NCI-H526 treated with DMSO at 0.1 percent for 48 hours (cell line): ENCODE data around the gene SLC35F3.
A peak's percentile ranks its signal among the peaks of the same experiment; 100 is the strongest.
"Not testable (repeated sequence)": the region's sequence is repeated elsewhere in the genome, so short reads cannot be mapped to it uniquely, and the experiment has no call there.

ENCODE experiments used
- DNase-seq: peaks from one replicate; lab custom pipeline; 2025; lab: John Stamatoyannopoulos, UW

SLC35F3 gene

GRCh38 chr1:234106032-234106431 lies 201.6 kb downstream of the SLC35F3 start:
- no peak for DNase-seq

- DNase-seq, result peak; percentile 4
Measured at GRCh38 chr1:234107416-234108021, 203.0 kb downstream of the SLC35F3 start.

- no peak for DNase-seq
Measured at GRCh38 chr1:234108921-234109320, 204.4 kb downstream of the SLC35F3 start.

GRCh38 chr1:234109840-234110239 lies 205.4 kb downstream of the SLC35F3 start:
- no peak for DNase-seq

GRCh38 chr1:234111458-234112142 lies 207.1 kb downstream of the SLC35F3 start:
- DNase-seq, result no peak

GRCh38 chr1:234114648-234115307 lies 210.3 kb downstream of the SLC35F3 start:
- peak; percentile 6 for DNase-seq

- no peak for DNase-seq
Measured at GRCh38 chr1:234118911-234119310, 214.4 kb downstream of the SLC35F3 start.

GRCh38 chr1:234119431-234119830 lies 215.0 kb downstream of the SLC35F3 start:
- no peak for DNase-seq

GRCh38 chr1:234120327-234120944 lies 216.0 kb downstream of the SLC35F3 start:
- DNase-seq, result no peak

- DNase-seq, result not testable (repeated sequence)
Measured at GRCh38 chr1:234121659-234122058, 217.2 kb downstream of the SLC35F3 start.

GRCh38 chr1:234122571-234122970 lies 218.1 kb downstream of the SLC35F3 start:
- not testable (repeated sequence) for DNase-seq

- no peak for DNase-seq
Measured at GRCh38 chr1:234123867-234124266, 219.4 kb downstream of the SLC35F3 start.

- DNase-seq, result peak; percentile 31
Measured at GRCh38 chr1:234125283-234125682, 220.8 kb downstream of the SLC35F3 start.

GRCh38 chr1:234125714-234126113 lies 221.2 kb downstream of the SLC35F3 start:
- no peak for DNase-seq

- DNase-seq, result no peak
Measured at GRCh38 chr1:234127026-234127671, 222.7 kb downstream of the SLC35F3 start.

GRCh38 chr1:234132795-234133194 lies 228.3 kb downstream of the SLC35F3 start:
- DNase-seq, result no peak

- DNase-seq, result no peak
Measured at GRCh38 chr1:234134878-234135277, 230.4 kb downstream of the SLC35F3 start.

- DNase-seq, result no peak
Measured at GRCh38 chr1:234135501-234135900, 231.0 kb downstream of the SLC35F3 start.

- DNase-seq, result no peak
Measured at GRCh38 chr1:234136073-234136472, 231.6 kb downstream of the SLC35F3 start.

- DNase-seq, result no peak
Measured at GRCh38 chr1:234139966-234140365, 235.5 kb downstream of the SLC35F3 start.

- DNase-seq, result no peak
Measured at GRCh38 chr1:234140388-234140787, 235.9 kb downstream of the SLC35F3 start.

GRCh38 chr1:234141006-234141405 lies 236.5 kb downstream of the SLC35F3 start:
- DNase-seq, result no peak
